GM23248 (cell line): Measurements from ENCODE around the gene CLSTN2. TPM values are rescaled to one million over a fixed set of nuclear protein-coding genes. Genes with fewer than 3 reads are reported as not detected.

Experiments used
- DNase-seq: peaks from one replicate; pipeline ENCODE4 v3.0.0-alpha.2; 2015
- H2AFZ ChIP-seq: fragments of 200-600 bp; sonication (generic); 2 replicates; pipeline ENCODE4 v1.6.1; 2016; ENCODE audit warnings: antibody characterized with exemption
- H3F3A ChIP-seq: fragments of 200-600 bp; sonication (generic); 2 replicates; pipeline ENCODE4 v1.6.1; 2016; ENCODE audit warnings: mild to moderate bottlenecking, antibody characterized with exemption, mixed run types; ENCODE audit not compliant: insufficient read depth
- H3K27ac ChIP-seq: fragments of 200-600 bp; sonication (generic); 2 replicates; pipeline ENCODE4 v1.5.1; 2016; ENCODE audit warnings: mild to moderate bottlenecking
- H3K27me3 ChIP-seq: fragments of 200-600 bp; sonication (generic); replicated peaks from 2 replicates; pipeline ENCODE4 v1.6.1; 2016; ENCODE audit warnings: mild to moderate bottlenecking; ENCODE audit not compliant: insufficient read depth
- H3K36me3 ChIP-seq: fragments of 200-600 bp; sonication (generic); 2 replicates; pipeline ENCODE4 v1.6.1; 2016; ENCODE audit warnings: low read depth, mild to moderate bottlenecking
- H3K4me1 ChIP-seq: fragments of 200-600 bp; sonication (generic); 2 replicates; pipeline ENCODE4 v1.6.1; 2016; ENCODE audit warnings: mild to moderate bottlenecking; ENCODE audit not compliant: insufficient read depth
- H3K4me2 ChIP-seq: fragments of 200-600 bp; sonication (generic); one replicate; pipeline ENCODE4 v1.6.1; 2016; ENCODE audit warnings: mild to moderate bottlenecking; ENCODE audit not compliant: unreplicated experiment
- H3K4me3 ChIP-seq: fragments of 200-600 bp; sonication (generic); 2 replicates; pipeline ENCODE4 v1.5.1; 2016; ENCODE audit warnings: mild to moderate bottlenecking
- H3K79me2 ChIP-seq: fragments of 200-600 bp; sonication (generic); 2 replicates; pipeline ENCODE4 v1.6.1; 2016; ENCODE audit warnings: mild to moderate bottlenecking; ENCODE audit not compliant: insufficient read depth
- H3K9ac ChIP-seq: fragments of 200-600 bp; sonication (generic); 2 replicates; pipeline ENCODE4 v1.6.1; 2016; ENCODE audit warnings: mild to moderate bottlenecking
- H3K9me2 ChIP-seq: fragments of 200-600 bp; sonication (generic); 2 replicates; pipeline ENCODE4 v1.6.1; 2016; ENCODE audit warnings: mixed run types, mild to moderate bottlenecking, moderate library complexity; ENCODE audit not compliant: insufficient read depth
- H3K9me3 ChIP-seq: fragments of 200-600 bp; sonication (generic); one replicate; pipeline ENCODE4 v1.6.1; 2017; ENCODE audit warnings: low read depth
- H4K20me1 ChIP-seq: fragments of 200-600 bp; sonication (generic); 2 replicates; pipeline ENCODE4 v1.6.0; 2016; ENCODE audit not compliant: insufficient read depth
- EZH2 ChIP-seq: fragments of 200-600 bp; sonication (generic); IDR thresholded peaks from 2 replicates; pipeline ENCODE4 v1.6.1; 2018; ENCODE audit warnings: antibody characterized with exemption, mild to moderate bottlenecking; ENCODE audit not compliant: insufficient read depth, poor library complexity, severe bottlenecking
- EZH2phosphoT487 ChIP-seq: fragments of 200-600 bp; sonication (generic); IDR thresholded peaks from 2 replicates; pipeline ENCODE4 v1.6.1; 2018; ENCODE audit warnings: antibody characterized with exemption, moderate library complexity, mild to moderate bottlenecking, low read depth; ENCODE audit not compliant: insufficient read depth
- WGBS, 2 experiments: methylation state at CpG; one replicate each; pipeline ENCODE4 v1.1.6; 2015 to 2017; ENCODE audit warnings: low lambda C conversion rate in 2 of 2, low coverage in 1 of 2; ENCODE audit errors: missing lambda C conversion rate in 2 of 2; 5-methylcytosine and 5-hydroxymethylcytosine counted together
- in situ Hi-C: fragments of 300-500 bp; cut with MboI; formaldehyde crosslinking; loops from 2 replicates; pipeline ENCODE4 v1.15.0; 2020
- polyA plus RNA-seq: library from polyadenylated mRNA; unstranded; fragments of >200 nt; fragmentation: Nextera tagmentation; extraction: Ambion mirVana; gene quantifications from 2 replicates; pipeline ENCODE4 v1.2.1, GENCODE V29; 2016
- total RNA-seq: library from RNA; depleted of rRNA; stranded (reverse); fragments of >200 nt; shearing (Covaris generic); gene quantifications from 2 replicates; pipeline ENCODE4 v1.2.3, GENCODE V29; 2014

Gene CLSTN2
- total and polyA plus RNA-seq, 2 experiments from 2014 or later, result not detected

- H3F3A ChIP-seq, result no peaks in the 10 kb centered on the region
- H3K4me1 ChIP-seq, result no peaks in the 10 kb centered on the region
- H3K4me2 ChIP-seq, result no peak overlapping the region
- no peaks in the 10 kb centered on the region for H3K9me3 ChIP-seq
- no peaks in the 10 kb centered on the region for H3K79me2 ChIP-seq
- no peaks in the 10 kb centered on the region for H3K9me2 ChIP-seq
- H3K27me3 ChIP-seq, result no peaks in the 10 kb centered on the region; the same call in 1 of the 2 replicates
- no peaks in the 10 kb centered on the region for H3K36me3 ChIP-seq
- in situ Hi-C loops, result no loop called here
- no peak overlapping the region for H3K9ac ChIP-seq
- H4K20me1 ChIP-seq, result no peaks in the 10 kb centered on the region
- H2AFZ ChIP-seq, result no peak overlapping the region
- H3K4me3 ChIP-seq, result no peak overlapping the region
- no peak overlapping the region for H3K27ac ChIP-seq
- DNase-seq, result no peak
- TF ChIP-seq EZH2 (no peak), EZH2phosphoT487 (no peak)
- 79% methylated on average over 3 of the region's 3 CpGs for WGBS, 2 experiments
Measured at GRCh38 chr3:140113996-140114788, 179.2 kb downstream of the CLSTN2 start.

- no peaks in the 10 kb centered on the region for H3K36me3 ChIP-seq
- H3F3A ChIP-seq, result no peaks in the 10 kb centered on the region
- H3K9me2 ChIP-seq, result no peaks in the 10 kb centered on the region
- H3K4me2 ChIP-seq, result no peak overlapping the region
- H2AFZ ChIP-seq, result no peak overlapping the region
- TF ChIP-seq EZH2 (no peak), EZH2phosphoT487 (no peak)
- no peak overlapping the region for H3K9ac ChIP-seq
- in situ Hi-C loops, result no loop called here
- H3K27ac ChIP-seq, result no peak overlapping the region
- no peaks in the 10 kb centered on the region for H3K9me3 ChIP-seq
- H3K79me2 ChIP-seq, result no peaks in the 10 kb centered on the region
- no peaks in the 10 kb centered on the region for H4K20me1 ChIP-seq
- WGBS, 2 experiments, result 16 to 35% methylated on average over 2 of the region's 2 CpGs
- H3K4me3 ChIP-seq, result no peak overlapping the region
- H3K27me3 ChIP-seq, result no peaks in the 10 kb centered on the region; the same call in 1 of the 2 replicates
- DNase-seq, result no peak
- H3K4me1 ChIP-seq, result no peaks in the 10 kb centered on the region
Measured at GRCh38 chr3:140114789-140115080, 179.8 kb downstream of the CLSTN2 start.

GRCh38 chr3:140117096-140117526, 182.1 kb downstream of the CLSTN2 start:
- no peak overlapping the region for H3K4me3 ChIP-seq
- 9 to 12% methylated on average over 4 of the region's 4 CpGs for WGBS, 2 experiments
- no peaks in the 10 kb centered on the region for H3K9me3 ChIP-seq
- no peak overlapping the region for H3K4me2 ChIP-seq
- H4K20me1 ChIP-seq, result no peaks in the 10 kb centered on the region
- in situ Hi-C loops, result no loop called here
- DNase-seq, result no peak
- H3K27me3 ChIP-seq, result no peaks in the 10 kb centered on the region; the same call in 1 of the 2 replicates
- no peaks in the 10 kb centered on the region for H3K79me2 ChIP-seq
- TF ChIP-seq EZH2, result no peak
- no peak for TF ChIP-seq EZH2phosphoT487
- H3K9ac ChIP-seq, result no peak overlapping the region
- no peak overlapping the region for H2AFZ ChIP-seq
- no peaks in the 10 kb centered on the region for H3F3A ChIP-seq
- H3K27ac ChIP-seq, result no peak overlapping the region
- no peaks in the 10 kb centered on the region for H3K4me1 ChIP-seq
- no peaks in the 10 kb centered on the region for H3K9me2 ChIP-seq
- H3K36me3 ChIP-seq, result no peaks in the 10 kb centered on the region

- in situ Hi-C loops, result no loop called here
- H3F3A ChIP-seq, result no peaks in the 10 kb centered on the region
- no peak overlapping the region for H3K4me2 ChIP-seq
- no peaks in the 10 kb centered on the region for H3K9me3 ChIP-seq
- H4K20me1 ChIP-seq, result no peaks in the 10 kb centered on the region
- no peaks in the 10 kb centered on the region for H3K27me3 ChIP-seq
- DNase-seq, result no peak
- 6 to 14% methylated on average over 3 of the region's 3 CpGs for WGBS, 2 experiments
- no peaks in the 10 kb centered on the region for H3K9me2 ChIP-seq
- no peak overlapping the region for H2AFZ ChIP-seq
- no peaks in the 10 kb centered on the region for H3K4me1 ChIP-seq
- no peak overlapping the region for H3K4me3 ChIP-seq
- TF ChIP-seq EZH2 (no peak), EZH2phosphoT487 (no peak)
- no peaks in the 10 kb centered on the region for H3K36me3 ChIP-seq
- no peaks in the 10 kb centered on the region for H3K79me2 ChIP-seq
- no peak overlapping the region for H3K27ac ChIP-seq
- no peak overlapping the region for H3K9ac ChIP-seq
Measured at GRCh38 chr3:140122183-140122582, 187.2 kb downstream of the CLSTN2 start.

- peaks cover 14% of the 10 kb centered on the region for H3K27me3 ChIP-seq
- H3F3A ChIP-seq, result no peaks in the 10 kb centered on the region
- no peak for DNase-seq
- no peaks in the 10 kb centered on the region for H4K20me1 ChIP-seq
- no peaks in the 10 kb centered on the region for H3K9me3 ChIP-seq
- TF ChIP-seq EZH2phosphoT487 (no peak), EZH2 (no peak)
- no peaks in the 10 kb centered on the region for H3K36me3 ChIP-seq
- H3K4me1 ChIP-seq, result no peaks in the 10 kb centered on the region
- 0 to 8% methylated on average over 1 of the region's 1 CpG for WGBS, 2 experiments
- H3K4me2 ChIP-seq, result no peak overlapping the region
- H3K79me2 ChIP-seq, result no peaks in the 10 kb centered on the region
- H3K9ac ChIP-seq, result no peak overlapping the region
- H3K9me2 ChIP-seq, result no peaks in the 10 kb centered on the region
- H3K4me3 ChIP-seq, result no peak overlapping the region
- no peak overlapping the region for H3K27ac ChIP-seq
- H2AFZ ChIP-seq, result no peak overlapping the region
- in situ Hi-C loops, result no loop called here
Measured at GRCh38 chr3:140128217-140128616, 193.2 kb downstream of the CLSTN2 start.
